ENCODE results near the gene PDE11A. TPM values are rescaled to one million over a fixed set of nuclear protein-coding genes. Genes with fewer than 3 reads are reported as not detected.
A peak's percentile ranks its signal among the peaks of the same experiment; 100 is the strongest.

Gene PDE11A
- total RNA-seq, 4 donors from 2014 or later: 0.85 to 2.3 (median 2.1) TPM; not detected in 1

- Histone ChIP-seq H3K4me3 (no peak overlapping the region), H3K36me3 (no peaks in the 10 kb centered on the region), H3K4me1 (no peaks in the 10 kb centered on the region), H3K27ac (no peak overlapping the region), H3K9me3 (no peaks in the 10 kb centered on the region), H3K27me3 (no peaks in the 10 kb centered on the region)
- intact Hi-C loops (cut with DNase I; ENCODE audit: low total_unique reads): no loop called here
- TF ChIP-seq CTCF (IDR thresholded peaks at IDR 0.05) (no peak), POLR2A (IDR thresholded peaks at IDR 0.05) (no peak)
- no peak for DNase-seq
These were observed 446.6 kb downstream of the PDE11A start for GRCh38 chr2:177625744-177626650.

- intact Hi-C loops (cut with DNase I; ENCODE audit: low total_unique reads): no loop called here
- H3K4me1 ChIP-seq: peaks cover 0 to 3% of the 10 kb centered on the region in 2 donors
- H3K4me3 ChIP-seq: no peak overlapping the region
- DNase-seq: no peak
- H3K9me3 ChIP-seq: no peaks in the 10 kb centered on the region
- H3K27ac ChIP-seq: no peak overlapping the region
- TF ChIP-seq CTCF (IDR thresholded peaks at IDR 0.05) (no peak), POLR2A (IDR thresholded peaks at IDR 0.05) (no peak)
- H3K27me3 ChIP-seq: no peaks in the 10 kb centered on the region
- no peaks in the 10 kb centered on the region for H3K36me3 ChIP-seq
These were observed 450.1 kb downstream of the PDE11A start for GRCh38 chr2:177622521-177622920.

GRCh38 chr2:177619986-177620385, 452.6 kb downstream of the PDE11A start:
- intact Hi-C loops (cut with DNase I; ENCODE audit: low total_unique reads): no loop called here
- no peak overlapping the region for H3K4me3 ChIP-seq
- H3K4me1 ChIP-seq: peaks cover 0 to 3% of the 10 kb centered on the region in 2 donors

GRCh38 chr2:177619461-177619860, 453.1 kb downstream of the PDE11A start:
- no peaks in the 10 kb centered on the region for H3K27me3 ChIP-seq
- no peak for DNase-seq
- H3K27ac ChIP-seq: peak overlapping the region in 1 of 2 donors; percentile 96
- no peaks in the 10 kb centered on the region for H3K36me3 ChIP-seq
- peaks cover 0 to 3% of the 10 kb centered on the region in 2 donors for H3K4me1 ChIP-seq
- peak overlapping the region in 1 of 2 donors; percentile 82 for H3K4me3 ChIP-seq
- H3K9me3 ChIP-seq: no peaks in the 10 kb centered on the region
- intact Hi-C loops (cut with DNase I; ENCODE audit: low total_unique reads): no loop called here
- TF ChIP-seq CTCF (IDR thresholded peaks at IDR 0.05) (no peak), POLR2A (IDR thresholded peaks at IDR 0.05) (no peak)

More at GRCh38 chr2:177619986-177620385, 452.6 kb downstream of the PDE11A start:
- H3K9me3 ChIP-seq: no peaks in the 10 kb centered on the region
- no peak overlapping the region for H3K27ac ChIP-seq
- no peaks in the 10 kb centered on the region for H3K27me3 ChIP-seq
- TF ChIP-seq CTCF (IDR thresholded peaks at IDR 0.05) (no peak), POLR2A (IDR thresholded peaks at IDR 0.05) (no peak)
- DNase-seq: no peak
- no peaks in the 10 kb centered on the region for H3K36me3 ChIP-seq

Data from uterus (tissue), 4 donors.